HepG2 (cell line): Measurements from ENCODE around the gene ASGR1. TPM values are rescaled to one million over a fixed set of nuclear protein-coding genes. Genes with fewer than 3 reads are reported as not detected.
A peak's percentile ranks its signal among the peaks of the same experiment; 100 is the strongest.

Experiments used
- HHEX ChIP-seq: IDR thresholded peaks from 2 replicates; pipeline ENCODE4 v1.6.1; 2016; ENCODE audit warnings: control low read depth
- MBD4 ChIP-seq: IDR thresholded peaks from 2 replicates; pipeline ENCODE4 v1.6.1; 2012; ENCODE audit warnings: low read length, inconsistent platforms, borderline replicate concordance
- MED1 ChIP-seq: sonication (generic); formaldehyde crosslinking; IDR thresholded peaks from 2 replicates; pipeline ENCODE4 v1.4.0; 2020; ENCODE audit warnings: missing genetic modification reagents
- NONO ChIP-seq, 2 experiments: fragments of 450-650 bp in 1 of 2; sonication (generic) in 1 of 2; formaldehyde crosslinking in 1 of 2; IDR thresholded peaks in 1 of 2; conservative IDR thresholded peaks in 1 of 2; 2 replicates each; pipeline versions ENCODE4 v1.6.1 to v1.8.0; 2017 to 2022; ENCODE audit warnings: mild to moderate bottlenecking in 1 of 2, missing genetic modification reagents in 1 of 2, moderate library complexity in 1 of 2
- PAF1 ChIP-seq: IDR thresholded peaks from 2 replicates; pipeline ENCODE4 v1.6.1; 2016; ENCODE audit warnings: missing genetic modification reagents, missing compliant biosample characterization
- TARDBP ChIP-seq: sonication (generic); formaldehyde crosslinking; IDR thresholded peaks from 2 replicates; pipeline ENCODE4 v1.8.0; 2022; ENCODE audit warnings: mild to moderate bottlenecking, missing genetic modification reagents
- TRIM24 ChIP-seq: sonication (generic); formaldehyde crosslinking; IDR thresholded peaks from 2 replicates; pipeline ENCODE4 v1.8.0; 2022; ENCODE audit warnings: mild to moderate bottlenecking, missing genetic modification reagents
- ZC3H13 ChIP-seq: sonication (generic); formaldehyde crosslinking; IDR thresholded peaks from 2 replicates; pipeline ENCODE4 v1.8.1; 2023; ENCODE audit warnings: mild to moderate bottlenecking, missing genetic modification reagents, moderate library complexity
- ZNF772 ChIP-seq: sonication (generic); formaldehyde crosslinking; IDR thresholded peaks from 2 replicates; pipeline ENCODE4 v1.5.0; 2020; ENCODE audit warnings: mild to moderate bottlenecking, missing genetic modification reagents
- ZSCAN30 ChIP-seq: sonication (generic); formaldehyde crosslinking; IDR thresholded peaks from 2 replicates; pipeline ENCODE4 v1.5.0; 2020; ENCODE audit warnings: mild to moderate bottlenecking, missing genetic modification reagents
- polyA plus RNA-seq, 8 experiments: library from polyadenylated mRNA; depleted of rRNA in 3 of 8; stranded (reverse) in 7 of 8; unstranded in 1 of 8; fragments of >200 nt; fragmentation: Illumina TruSeq in 4 of 8; extraction: Trizol in 4 of 8; gene quantifications; 2 replicates each; pipeline versions ENCODE4 v1.2.1 to v1.2.3, GENCODE V29; 2011 to 2016; ENCODE audit warnings: low read depth in 4 of 8, missing spikeins in 1 of 8, mixed read lengths in 1 of 8; ENCODE audit not compliant: insufficient read depth in 1 of 8
- total RNA-seq, 5 experiments: library from RNA; depleted of rRNA; stranded (reverse); fragments of >200 nt; fragmentation: Illumina TruSeq; extraction: Trizol; gene quantifications; 2 replicates each; pipeline ENCODE4 v1.2.3, GENCODE V29; 2016; ENCODE audit warnings: low read depth in 1 of 5
- TF ChIP-seq, protein P1 (sequence below), 2 experiments: fragments of 450-650 bp in 1 of 2; sonication (generic) in 1 of 2; formaldehyde crosslinking in 1 of 2; IDR thresholded peaks; 2 replicates each; pipeline versions ENCODE4 v1.6.1 to v1.8.0; 2016 to 2022; ENCODE audit warnings: antibody characterized with exemption in 1 of 2, mild to moderate bottlenecking in 1 of 2, missing genetic modification reagents in 1 of 2
- TF ChIP-seq, protein P2 (sequence below): sonication (generic); formaldehyde crosslinking; IDR thresholded peaks from 2 replicates; pipeline ENCODE4 v1.4.0; 2020; ENCODE audit warnings: missing genetic modification reagents
- TF ChIP-seq, protein P3 (sequence below): fragments of 450-650 bp; IDR thresholded peaks from 2 replicates; pipeline ENCODE4 v1.6.1; 2016

The ASGR1 gene
- total and polyA plus RNA-seq, 2 of the 13 experiments (the other 11 are each of a cell fraction or from before 2014, with no cell fraction given) = 353 to 796 TPM

DNA sequence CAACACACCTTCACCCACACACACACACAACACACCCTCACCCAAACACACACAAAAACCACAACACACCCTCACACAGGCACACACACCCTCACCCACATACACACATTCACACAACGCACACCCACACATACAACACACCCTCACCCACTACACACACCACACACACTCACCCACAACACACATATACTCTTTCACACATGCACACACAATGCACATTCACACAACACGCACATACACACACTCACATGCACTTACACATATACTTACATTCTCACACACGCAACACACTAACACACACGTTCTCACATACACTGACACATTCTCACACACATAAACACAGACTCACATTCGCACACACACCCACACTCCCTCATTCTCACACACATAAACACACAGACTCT is 3.8 kb downstream of the ASGR1 start (continued):
- TF ChIP-seq, protein P1, sequence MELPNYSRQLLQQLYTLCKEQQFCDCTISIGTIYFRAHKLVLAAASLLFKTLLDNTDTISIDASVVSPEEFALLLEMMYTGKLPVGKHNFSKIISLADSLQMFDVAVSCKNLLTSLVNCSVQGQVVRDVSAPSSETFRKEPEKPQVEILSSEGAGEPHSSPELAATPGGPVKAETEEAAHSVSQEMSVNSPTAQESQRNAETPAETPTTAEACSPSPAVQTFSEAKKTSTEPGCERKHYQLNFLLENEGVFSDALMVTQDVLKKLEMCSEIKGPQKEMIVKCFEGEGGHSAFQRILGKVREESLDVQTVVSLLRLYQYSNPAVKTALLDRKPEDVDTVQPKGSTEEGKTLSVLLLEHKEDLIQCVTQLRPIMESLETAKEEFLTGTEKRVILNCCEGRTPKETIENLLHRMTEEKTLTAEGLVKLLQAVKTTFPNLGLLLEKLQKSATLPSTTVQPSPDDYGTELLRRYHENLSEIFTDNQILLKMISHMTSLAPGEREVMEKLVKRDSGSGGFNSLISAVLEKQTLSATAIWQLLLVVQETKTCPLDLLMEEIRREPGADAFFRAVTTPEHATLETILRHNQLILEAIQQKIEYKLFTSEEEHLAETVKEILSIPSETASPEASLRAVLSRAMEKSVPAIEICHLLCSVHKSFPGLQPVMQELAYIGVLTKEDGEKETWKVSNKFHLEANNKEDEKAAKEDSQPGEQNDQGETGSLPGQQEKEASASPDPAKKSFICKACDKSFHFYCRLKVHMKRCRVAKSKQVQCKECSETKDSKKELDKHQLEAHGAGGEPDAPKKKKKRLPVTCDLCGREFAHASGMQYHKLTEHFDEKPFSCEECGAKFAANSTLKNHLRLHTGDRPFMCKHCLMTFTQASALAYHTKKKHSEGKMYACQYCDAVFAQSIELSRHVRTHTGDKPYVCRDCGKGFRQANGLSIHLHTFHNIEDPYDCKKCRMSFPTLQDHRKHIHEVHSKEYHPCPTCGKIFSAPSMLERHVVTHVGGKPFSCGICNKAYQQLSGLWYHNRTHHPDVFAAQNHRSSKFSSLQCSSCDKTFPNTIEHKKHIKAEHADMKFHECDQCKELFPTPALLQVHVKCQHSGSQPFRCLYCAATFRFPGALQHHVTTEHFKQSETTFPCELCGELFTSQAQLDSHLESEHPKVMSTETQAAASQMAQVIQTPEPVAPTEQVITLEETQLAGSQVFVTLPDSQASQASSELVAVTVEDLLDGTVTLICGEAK (IDR thresholded peaks at IDR 0.05) = no peak
- TF ChIP-seq, protein P1 (CRISPR knock-in tag; IDR thresholded peaks at IDR 0.05) = no peak
- TF ChIP-seq ZNF772 (CRISPR knock-in tag) (no peak), NONO (IDR thresholded peaks at IDR 0.05) (no peak), NONO (CRISPR knock-in tag; conservative IDR thresholded peaks at IDR 0.05) (0 out of 2 replicates have a peak, but pooled peaks have one; percentile 17), MED1 (CRISPR knock-in tag) (no peak), ZC3H13 (CRISPR knock-in tag) (0 out of 2 replicates have a peak, but pooled peaks have one; percentile 27), MBD4 (no peak), ZSCAN30 (CRISPR knock-in tag) (no peak), HHEX (CRISPR knock-in tag) (no peak), PAF1 (CRISPR knock-in tag) (0 out of 2 replicates have a peak, but pooled peaks have one; percentile 46), TARDBP (CRISPR knock-in tag) (0 out of 2 replicates have a peak, but pooled peaks have one; percentile 11), TRIM24 (CRISPR knock-in tag) (no peak)
- TF ChIP-seq, protein P2, sequence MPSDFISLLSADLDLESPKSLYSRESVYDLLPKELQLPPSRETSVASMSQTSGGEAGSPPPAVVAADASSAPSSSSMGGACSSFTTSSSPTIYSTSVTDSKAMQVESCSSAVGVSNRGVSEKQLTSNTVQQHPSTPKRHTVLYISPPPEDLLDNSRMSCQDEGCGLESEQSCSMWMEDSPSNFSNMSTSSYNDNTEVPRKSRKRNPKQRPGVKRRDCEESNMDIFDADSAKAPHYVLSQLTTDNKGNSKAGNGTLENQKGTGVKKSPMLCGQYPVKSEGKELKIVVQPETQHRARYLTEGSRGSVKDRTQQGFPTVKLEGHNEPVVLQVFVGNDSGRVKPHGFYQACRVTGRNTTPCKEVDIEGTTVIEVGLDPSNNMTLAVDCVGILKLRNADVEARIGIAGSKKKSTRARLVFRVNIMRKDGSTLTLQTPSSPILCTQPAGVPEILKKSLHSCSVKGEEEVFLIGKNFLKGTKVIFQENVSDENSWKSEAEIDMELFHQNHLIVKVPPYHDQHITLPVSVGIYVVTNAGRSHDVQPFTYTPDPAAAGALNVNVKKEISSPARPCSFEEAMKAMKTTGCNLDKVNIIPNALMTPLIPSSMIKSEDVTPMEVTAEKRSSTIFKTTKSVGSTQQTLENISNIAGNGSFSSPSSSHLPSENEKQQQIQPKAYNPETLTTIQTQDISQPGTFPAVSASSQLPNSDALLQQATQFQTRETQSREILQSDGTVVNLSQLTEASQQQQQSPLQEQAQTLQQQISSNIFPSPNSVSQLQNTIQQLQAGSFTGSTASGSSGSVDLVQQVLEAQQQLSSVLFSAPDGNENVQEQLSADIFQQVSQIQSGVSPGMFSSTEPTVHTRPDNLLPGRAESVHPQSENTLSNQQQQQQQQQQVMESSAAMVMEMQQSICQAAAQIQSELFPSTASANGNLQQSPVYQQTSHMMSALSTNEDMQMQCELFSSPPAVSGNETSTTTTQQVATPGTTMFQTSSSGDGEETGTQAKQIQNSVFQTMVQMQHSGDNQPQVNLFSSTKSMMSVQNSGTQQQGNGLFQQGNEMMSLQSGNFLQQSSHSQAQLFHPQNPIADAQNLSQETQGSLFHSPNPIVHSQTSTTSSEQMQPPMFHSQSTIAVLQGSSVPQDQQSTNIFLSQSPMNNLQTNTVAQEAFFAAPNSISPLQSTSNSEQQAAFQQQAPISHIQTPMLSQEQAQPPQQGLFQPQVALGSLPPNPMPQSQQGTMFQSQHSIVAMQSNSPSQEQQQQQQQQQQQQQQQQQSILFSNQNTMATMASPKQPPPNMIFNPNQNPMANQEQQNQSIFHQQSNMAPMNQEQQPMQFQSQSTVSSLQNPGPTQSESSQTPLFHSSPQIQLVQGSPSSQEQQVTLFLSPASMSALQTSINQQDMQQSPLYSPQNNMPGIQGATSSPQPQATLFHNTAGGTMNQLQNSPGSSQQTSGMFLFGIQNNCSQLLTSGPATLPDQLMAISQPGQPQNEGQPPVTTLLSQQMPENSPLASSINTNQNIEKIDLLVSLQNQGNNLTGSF (CRISPR knock-in tag) = no peak
- TF ChIP-seq, protein P3, sequence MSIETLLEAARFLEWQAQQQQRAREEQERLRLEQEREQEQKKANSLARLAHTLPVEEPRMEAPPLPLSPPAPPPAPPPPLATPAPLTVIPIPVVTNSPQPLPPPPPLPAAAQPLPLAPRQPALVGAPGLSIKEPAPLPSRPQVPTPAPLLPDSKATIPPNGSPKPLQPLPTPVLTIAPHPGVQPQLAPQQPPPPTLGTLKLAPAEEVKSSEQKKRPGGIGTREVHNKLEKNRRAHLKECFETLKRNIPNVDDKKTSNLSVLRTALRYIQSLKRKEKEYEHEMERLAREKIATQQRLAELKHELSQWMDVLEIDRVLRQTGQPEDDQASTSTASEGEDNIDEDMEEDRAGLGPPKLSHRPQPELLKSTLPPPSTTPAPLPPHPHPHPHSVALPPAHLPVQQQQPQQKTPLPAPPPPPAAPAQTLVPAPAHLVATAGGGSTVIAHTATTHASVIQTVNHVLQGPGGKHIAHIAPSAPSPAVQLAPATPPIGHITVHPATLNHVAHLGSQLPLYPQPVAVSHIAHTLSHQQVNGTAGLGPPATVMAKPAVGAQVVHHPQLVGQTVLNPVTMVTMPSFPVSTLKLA = 0 out of 2 replicates have a peak, but pooled peaks have one; percentile 8
